Bone marrow (tissue), 2 donors: ENCODE measurements around the gene TMEM169.
"Not testable (repeated sequence)": the region's sequence is repeated elsewhere in the genome, so short reads cannot be mapped to it uniquely, and the experiment has no call there.

Experiments used
- DNase-seq, 2 donors: peaks; one replicate each; lab custom pipeline; 2025; lab: John Stamatoyannopoulos, UW

Gene TMEM169

GRCh38 chr2:216131175-216131926 lies 49.6 kb downstream of the TMEM169 start:
- no peak for DNase-seq

- no peak for DNase-seq
These were observed 50.9 kb downstream of the TMEM169 start for GRCh38 chr2:216132585-216132984.

GRCh38 chr2:216133397-216133796 lies 51.7 kb downstream of the TMEM169 start:
- DNase-seq, result no peak

DNA sequence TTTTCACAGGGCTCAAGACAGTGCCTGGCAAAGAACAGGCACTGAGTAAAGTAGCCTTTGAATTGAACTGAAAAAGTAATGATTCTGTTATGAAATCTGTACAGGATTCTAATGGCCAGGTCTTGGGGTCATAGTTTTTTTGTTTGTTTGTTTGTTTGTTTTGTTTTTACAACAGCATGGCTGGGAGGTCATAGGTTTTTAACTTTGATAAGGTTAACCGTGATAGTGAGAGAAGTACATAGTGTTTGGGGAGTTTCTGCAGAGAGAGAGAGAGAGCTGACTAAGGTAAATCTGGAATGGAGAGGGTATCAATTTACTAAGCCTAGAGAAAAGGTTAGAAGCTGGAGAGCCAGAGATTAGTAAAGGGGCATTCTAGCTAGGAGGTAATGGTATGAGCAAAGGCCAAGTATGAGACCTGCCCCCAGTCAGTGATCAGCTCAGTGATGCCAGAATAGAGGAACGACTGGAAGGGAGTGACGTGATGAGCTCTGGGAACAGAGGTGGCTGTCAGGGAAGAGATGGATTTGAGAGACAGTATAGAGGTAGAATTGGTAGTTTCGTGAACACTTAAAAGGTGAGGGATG lies 53.3 kb downstream of the TMEM169 start:
- DNase-seq, result no peak

- DNase-seq, result no peak
These were observed 58.2 kb downstream of the TMEM169 start for GRCh38 chr2:216139884-216140283.

GRCh38 chr2:216141516-216141915 lies 59.8 kb downstream of the TMEM169 start:
- not testable (repeated sequence) for DNase-seq

DNA sequence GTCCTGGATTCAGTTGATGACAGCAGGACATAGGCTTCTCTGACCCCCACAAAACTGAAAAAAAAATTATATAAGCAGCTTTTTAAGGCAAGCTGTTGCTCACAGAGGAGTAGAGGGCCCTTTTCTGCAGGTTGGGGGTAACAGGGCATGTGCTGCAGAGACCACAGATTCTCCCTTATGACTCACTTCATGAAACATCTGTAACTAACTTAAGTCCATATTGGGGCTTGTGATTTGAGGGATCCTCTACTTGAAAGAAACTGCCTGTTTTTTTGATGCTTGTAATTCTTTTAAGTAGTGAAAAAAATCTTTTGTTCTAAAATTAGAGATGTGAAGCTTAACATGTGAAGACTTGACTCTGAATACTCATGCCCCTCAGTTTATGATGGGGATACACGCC lies 60.8 kb downstream of the TMEM169 start:
- no peak for DNase-seq

- DNase-seq, result no peak
These were observed 62.7 kb downstream of the TMEM169 start for GRCh38 chr2:216144372-216144771.

GRCh38 chr2:216144857-216145256 lies 63.1 kb downstream of the TMEM169 start:
- no peak for DNase-seq

DNA sequence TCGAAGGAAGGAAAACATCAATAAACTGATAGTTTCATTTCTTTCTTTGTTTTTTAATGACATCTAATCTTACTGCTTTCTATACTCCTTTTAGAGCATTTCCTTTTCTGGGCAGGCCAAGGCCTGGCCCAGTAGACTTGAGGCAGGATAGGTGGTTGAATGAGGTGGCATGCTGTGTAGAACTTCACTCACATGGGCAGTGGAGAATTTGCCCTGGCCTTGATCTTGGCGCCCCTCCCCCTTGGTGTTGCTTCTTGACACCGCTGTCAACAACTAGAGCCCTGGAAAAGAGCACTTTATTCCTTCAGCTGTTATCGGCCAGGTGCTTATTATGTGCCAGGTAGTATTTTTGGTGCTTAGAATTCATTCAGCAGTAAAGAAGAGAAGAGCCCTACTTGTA lies 64.9 kb downstream of the TMEM169 start:
- DNase-seq, result no peak

DNA sequence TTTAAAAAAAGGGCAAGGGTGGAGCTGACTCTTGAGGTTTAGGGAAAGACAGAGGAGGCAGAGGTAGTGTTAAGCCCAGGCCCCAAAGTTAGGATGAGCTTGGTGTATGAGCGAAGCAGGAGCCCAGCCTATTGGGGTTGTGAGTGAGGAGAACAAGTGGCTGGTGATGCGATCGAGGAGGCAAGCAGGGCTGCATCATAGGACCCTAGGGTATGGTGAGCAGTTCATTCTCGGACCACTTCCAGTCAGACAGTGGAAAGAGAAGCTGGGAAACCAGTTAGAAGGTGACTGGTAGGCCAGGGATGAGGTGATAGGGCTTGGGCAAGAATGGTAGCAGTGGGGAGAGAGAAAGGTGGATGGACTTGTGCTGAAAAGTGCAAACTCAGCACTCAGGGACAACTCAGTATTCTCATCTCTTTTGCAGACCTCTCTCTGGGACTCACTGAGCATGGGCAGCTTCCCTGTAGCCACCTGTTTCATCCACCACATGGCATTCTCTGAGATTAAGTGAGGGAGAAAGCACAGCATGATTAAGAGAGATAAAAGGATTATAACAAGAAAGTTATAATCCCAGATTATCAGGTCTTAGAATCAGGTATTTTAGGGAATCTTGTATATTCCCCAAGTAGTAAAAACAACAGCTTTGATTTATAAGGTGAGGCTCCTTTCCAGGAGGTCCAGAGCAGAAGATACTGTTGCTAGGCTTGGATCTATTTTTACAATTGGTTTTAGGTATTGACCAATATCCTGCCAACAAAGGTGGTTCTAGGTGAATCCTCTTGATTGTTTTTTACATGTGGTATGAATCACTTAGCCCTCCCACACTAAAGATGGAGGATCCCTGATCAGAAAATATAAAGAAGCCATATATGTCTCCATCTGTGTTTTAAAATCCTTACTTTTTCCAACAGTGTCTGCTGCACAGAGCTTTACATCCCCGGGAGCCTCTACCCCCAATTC lies 65.7 kb downstream of the TMEM169 start:
- DNase-seq, result no peak

DNA sequence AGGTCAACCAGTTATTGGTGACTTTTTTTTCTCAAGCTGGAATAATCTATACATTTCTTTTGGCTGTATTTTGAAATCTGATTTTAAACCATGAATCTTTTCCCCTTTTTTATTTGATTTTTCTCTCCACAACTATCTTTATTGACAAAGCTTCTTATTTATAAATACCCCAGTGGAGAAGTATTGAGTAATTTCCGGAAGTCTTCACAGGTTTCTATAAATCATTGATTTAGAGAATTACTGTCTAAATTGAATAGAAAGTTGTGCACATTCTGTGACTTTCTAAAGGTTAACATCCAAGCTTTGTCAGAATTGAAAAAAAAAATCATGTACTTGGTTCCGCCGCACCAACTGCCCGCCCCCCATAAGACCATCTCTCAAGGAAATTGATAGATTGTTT lies 67.3 kb downstream of the TMEM169 start:
- DNase-seq, result no peak

DNA sequence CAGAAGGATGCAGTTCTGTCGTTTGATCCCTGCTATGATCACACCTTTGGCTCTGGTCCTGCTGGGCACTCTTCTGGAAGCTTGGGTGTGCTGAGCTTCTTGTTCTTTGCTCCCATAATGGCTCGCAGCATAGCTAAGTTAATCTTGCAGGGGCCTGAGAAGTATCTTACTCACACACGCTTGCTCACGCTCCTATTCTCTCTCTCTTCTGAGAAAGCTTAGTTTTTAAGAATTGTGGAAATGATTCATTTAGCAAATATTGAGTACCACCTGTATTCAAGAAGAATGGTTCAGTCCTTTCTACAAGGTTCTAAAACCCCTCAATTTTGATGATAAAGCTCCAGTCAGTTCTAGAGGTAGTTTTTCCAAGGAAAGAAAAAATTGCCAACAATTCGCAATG lies 68.0 kb downstream of the TMEM169 start:
- DNase-seq, result no peak

GRCh38 chr2:216151313-216152025 lies 69.8 kb downstream of the TMEM169 start:
- DNase-seq, result no peak
